Stimulated activated CD8-positive, alpha-beta memory T cell treated with anti-CD3 and anti-CD28 coated beads, Interleukin-2, amount 100 ng/mL, for 48 hours (primary cell): ENCODE data around the gene HID1.
"Not testable (repeated sequence)": the region's sequence is repeated elsewhere in the genome, so short reads cannot be mapped to it uniquely, and the experiment has no call there.

Experiments used
- DNase-seq, 2 donors: peaks; one replicate each; pipeline ENCODE4 v3.0.0-alpha.2; 2020; ENCODE audit warnings: low read depth in 2 of 2

Gene HID1

GRCh38 chr17:74922694-74923537, 49.6 kb downstream of the HID1 start, which contains the start of gene USH1G:
USH1G (minus strand) TSS chr17:74923255; CDS start chr17:74923073, 182 bp downstream.
- DNase-seq: peak in 1 of 2 donors; percentile 15

- no peak for DNase-seq
Measured at GRCh38 chr17:74922172-74922571, 50.4 kb downstream of the HID1 start.

GRCh38 chr17:74921769-74922168, 50.8 kb downstream of the HID1 start:
- no peak for DNase-seq

GRCh38 chr17:74921026-74921681, 51.4 kb downstream of the HID1 start:
- no peak for DNase-seq

GRCh38 chr17:74920642-74921025, 51.9 kb downstream of the HID1 start:
- no peak for DNase-seq

- no peak for DNase-seq
Measured at GRCh38 chr17:74920306-74920620, 52.3 kb downstream of the HID1 start.

GRCh38 chr17:74919440-74920305, 52.9 kb downstream of the HID1 start:
- DNase-seq: no peak

GRCh38 chr17:74918906-74919305, 53.7 kb downstream of the HID1 start:
- DNase-seq: no peak

GRCh38 chr17:74917430-74917829, 55.1 kb downstream of the HID1 start:
- no peak for DNase-seq

- no peak for DNase-seq
Measured at GRCh38 chr17:74916851-74917199, 55.7 kb downstream of the HID1 start.

GRCh38 chr17:74916136-74916850, 56.3 kb downstream of the HID1 start:
- DNase-seq: no peak

- DNase-seq: not testable (repeated sequence)
Measured at GRCh38 chr17:74911423-74911822, 61.1 kb downstream of the HID1 start.

GRCh38 chr17:74909097-74909496, 63.5 kb downstream of the HID1 start:
- not testable (repeated sequence) for DNase-seq

- no peak for DNase-seq
Measured at GRCh38 chr17:74907012-74907411, 65.5 kb downstream of the HID1 start.

- not testable (repeated sequence) for DNase-seq
Measured at GRCh38 chr17:74906214-74906793, 66.3 kb downstream of the HID1 start.

GRCh38 chr17:74904687-74905409, 67.7 kb downstream of the HID1 start:
- no peak for DNase-seq

- DNase-seq: no peak
Measured at GRCh38 chr17:74903671-74904070, 68.9 kb downstream of the HID1 start.

GRCh38 chr17:74903034-74903433, 69.5 kb downstream of the HID1 start:
- DNase-seq: no peak

- DNase-seq: no peak
Measured at GRCh38 chr17:74901353-74902135, 71.0 kb downstream of the HID1 start.
